HG02973 (cell line): ENCODE data around the gene FOXE3.

ENCODE experiments used
- ATAC-seq: cut with Tn5 transposase; IDR thresholded peaks from one replicate; pipeline ENCODE4 v1.9.1; 2021; ENCODE audit warnings: moderate library complexity; ENCODE audit not compliant: unreplicated experiment

The FOXE3 gene

GRCh38 chr1:47433477-47434050 lies 17.5 kb downstream of the FOXE3 start:
- ATAC-seq = no peak

- ATAC-seq = no peak
Observed at GRCh38 chr1:47434051-47434842, 18.2 kb downstream of the FOXE3 start.

GRCh38 chr1:47435506-47436303 lies 19.6 kb downstream of the FOXE3 start:
- no peak for ATAC-seq

- ATAC-seq = peak; percentile 43
Observed at GRCh38 chr1:47436304-47436978, 20.4 kb downstream of the FOXE3 start.

GRCh38 chr1:47436979-47437446 lies 20.9 kb downstream of the FOXE3 start:
- ATAC-seq = peak; percentile 11

- peak; percentile 83 for ATAC-seq
Observed at GRCh38 chr1:47437447-47438164, 21.5 kb downstream of the FOXE3 start, which contains the start of gene FOXD2. FOXD2 (plus strand) TSS chr1:47438044; CDS start chr1:47438136, 92 bp downstream.

- ATAC-seq = no peak
Observed at GRCh38 chr1:47438165-47439016, 22.3 kb downstream of the FOXE3 start.

- ATAC-seq = no peak
Observed at GRCh38 chr1:47439017-47439818, 23.1 kb downstream of the FOXE3 start.

GRCh38 chr1:47439819-47440598 lies 23.9 kb downstream of the FOXE3 start:
- no peak for ATAC-seq

GRCh38 chr1:47440599-47441081 lies 24.6 kb downstream of the FOXE3 start:
- ATAC-seq = no peak

- ATAC-seq = no peak
Observed at GRCh38 chr1:47441450-47442106, 25.5 kb downstream of the FOXE3 start.

GRCh38 chr1:47442202-47442601 lies 26.1 kb downstream of the FOXE3 start:
- no peak for ATAC-seq

- no peak for ATAC-seq
Observed at GRCh38 chr1:47442842-47443529, 26.9 kb downstream of the FOXE3 start.

GRCh38 chr1:47443530-47444296 lies 27.6 kb downstream of the FOXE3 start:
- ATAC-seq = no peak

GRCh38 chr1:47444297-47444561 lies 28.1 kb downstream of the FOXE3 start:
- no peak for ATAC-seq
